ENCODE results near the gene HNRNPH2. TPM values are rescaled to one million over a fixed set of nuclear protein-coding genes. Genes with fewer than 3 reads are reported as not detected.

The HNRNPH2 gene
- total RNA-seq, 1 experiment from 2014 or later: 49.8 TPM

DNA sequence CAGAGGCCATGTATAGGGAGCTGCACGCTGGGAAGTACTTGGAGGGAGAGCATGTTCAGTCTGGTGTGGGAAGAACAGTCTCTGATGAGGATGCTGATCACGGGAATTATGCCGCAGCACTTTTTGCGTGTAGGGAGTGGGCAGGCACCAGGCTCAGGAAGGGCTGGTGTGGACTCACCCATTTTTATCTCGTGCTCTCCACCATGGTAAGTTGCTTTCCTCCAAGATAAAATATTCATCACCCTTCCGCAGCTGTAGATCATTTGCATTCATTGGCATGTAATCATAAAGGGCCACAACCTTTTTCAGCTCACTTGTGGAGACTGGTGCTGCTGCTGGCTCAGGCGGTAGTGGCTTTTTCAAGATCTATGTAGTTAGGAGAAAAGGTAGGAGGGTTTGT is 47.6 kb upstream of the HNRNPH2 start:
- intact Hi-C loops (cut with micrococcal nuclease): no loop called here
- ATAC-seq: no peak
- Histone ChIP-seq H3K9ac (ENCODE audit: low read length) (no peak overlapping the region), H3K27me3 (ENCODE audit: insufficient read depth, low read length) (no peaks in the 10 kb centered on the region), H4K20me1 (ENCODE audit: insufficient read depth) (no peaks in the 10 kb centered on the region), H3K79me2 (ENCODE audit: insufficient read depth, low read length) (no peaks in the 10 kb centered on the region), H3K27ac (ENCODE audit: low read depth, low read length) (no peak overlapping the region), H3K36me3 (ENCODE audit: control insufficient read depth in 1 of 2, insufficient read depth in 2 of 2, low read length in 2 of 2) (no peaks in the 10 kb centered on the region), H3K4me2 (ENCODE audit: low read length) (no peak overlapping the region), H3K4me3 (replicated peaks in 1 of 2; ENCODE audit: low read depth in 1 of 2, low read length in 2 of 2) (no peak overlapping the region), H3K9me2 (ENCODE audit: insufficient read depth) (no peaks in the 10 kb centered on the region), H2AFZ (ENCODE audit: low read depth, low read length, poor library complexity, severe bottlenecking) (no peak overlapping the region), H3K9me3 (ENCODE audit: control insufficient read depth in 1 of 2, insufficient read depth in 1 of 2, low read depth in 1 of 2, low read length in 2 of 2) (no peaks in the 10 kb centered on the region), H3K4me1 (ENCODE audit: control insufficient read depth in 1 of 2, insufficient read depth in 2 of 2, low read length in 2 of 2) (peaks cover 0 to 3% of the 10 kb centered on the region in 2 experiments; a peak in 1 of 4 replicates)
- ChIA-PET RAD21 (ENCODE audit: low non-redundant PET in 1 of 2, low total read pairs in 2 of 2, uncharacterized antibody in 2 of 2, unreplicated experiment in 2 of 2) (no interaction called here), POLR2A (no interaction called here), CTCF (no interaction called here)
- BruUV-seq (replicated peaks): no TSS peak
- TF ChIP-seq, protein P1, sequence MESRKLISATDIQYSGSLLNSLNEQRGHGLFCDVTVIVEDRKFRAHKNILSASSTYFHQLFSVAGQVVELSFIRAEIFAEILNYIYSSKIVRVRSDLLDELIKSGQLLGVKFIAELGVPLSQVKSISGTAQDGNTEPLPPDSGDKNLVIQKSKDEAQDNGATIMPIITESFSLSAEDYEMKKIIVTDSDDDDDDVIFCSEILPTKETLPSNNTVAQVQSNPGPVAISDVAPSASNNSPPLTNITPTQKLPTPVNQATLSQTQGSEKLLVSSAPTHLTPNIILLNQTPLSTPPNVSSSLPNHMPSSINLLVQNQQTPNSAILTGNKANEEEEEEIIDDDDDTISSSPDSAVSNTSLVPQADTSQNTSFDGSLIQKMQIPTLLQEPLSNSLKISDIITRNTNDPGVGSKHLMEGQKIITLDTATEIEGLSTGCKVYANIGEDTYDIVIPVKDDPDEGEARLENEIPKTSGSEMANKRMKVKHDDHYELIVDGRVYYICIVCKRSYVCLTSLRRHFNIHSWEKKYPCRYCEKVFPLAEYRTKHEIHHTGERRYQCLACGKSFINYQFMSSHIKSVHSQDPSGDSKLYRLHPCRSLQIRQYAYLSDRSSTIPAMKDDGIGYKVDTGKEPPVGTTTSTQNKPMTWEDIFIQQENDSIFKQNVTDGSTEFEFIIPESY (IDR thresholded peaks at IDR 0.05; ENCODE audit: extremely low read depth, insufficient replicate concordance, low read length): no peak
- TF ChIP-seq TCF7L2 (IDR thresholded peaks at IDR 0.05; ENCODE audit: borderline replicate concordance, extremely low read depth, insufficient read depth, insufficient read length) (no peak), CEBPB (IDR thresholded peaks at IDR 0.05; ENCODE audit: low read depth) (no peak), EGR1 (IDR thresholded peaks at IDR 0.05; ENCODE audit: low read depth) (no peak)
- TF ChIP-seq, protein P2, sequence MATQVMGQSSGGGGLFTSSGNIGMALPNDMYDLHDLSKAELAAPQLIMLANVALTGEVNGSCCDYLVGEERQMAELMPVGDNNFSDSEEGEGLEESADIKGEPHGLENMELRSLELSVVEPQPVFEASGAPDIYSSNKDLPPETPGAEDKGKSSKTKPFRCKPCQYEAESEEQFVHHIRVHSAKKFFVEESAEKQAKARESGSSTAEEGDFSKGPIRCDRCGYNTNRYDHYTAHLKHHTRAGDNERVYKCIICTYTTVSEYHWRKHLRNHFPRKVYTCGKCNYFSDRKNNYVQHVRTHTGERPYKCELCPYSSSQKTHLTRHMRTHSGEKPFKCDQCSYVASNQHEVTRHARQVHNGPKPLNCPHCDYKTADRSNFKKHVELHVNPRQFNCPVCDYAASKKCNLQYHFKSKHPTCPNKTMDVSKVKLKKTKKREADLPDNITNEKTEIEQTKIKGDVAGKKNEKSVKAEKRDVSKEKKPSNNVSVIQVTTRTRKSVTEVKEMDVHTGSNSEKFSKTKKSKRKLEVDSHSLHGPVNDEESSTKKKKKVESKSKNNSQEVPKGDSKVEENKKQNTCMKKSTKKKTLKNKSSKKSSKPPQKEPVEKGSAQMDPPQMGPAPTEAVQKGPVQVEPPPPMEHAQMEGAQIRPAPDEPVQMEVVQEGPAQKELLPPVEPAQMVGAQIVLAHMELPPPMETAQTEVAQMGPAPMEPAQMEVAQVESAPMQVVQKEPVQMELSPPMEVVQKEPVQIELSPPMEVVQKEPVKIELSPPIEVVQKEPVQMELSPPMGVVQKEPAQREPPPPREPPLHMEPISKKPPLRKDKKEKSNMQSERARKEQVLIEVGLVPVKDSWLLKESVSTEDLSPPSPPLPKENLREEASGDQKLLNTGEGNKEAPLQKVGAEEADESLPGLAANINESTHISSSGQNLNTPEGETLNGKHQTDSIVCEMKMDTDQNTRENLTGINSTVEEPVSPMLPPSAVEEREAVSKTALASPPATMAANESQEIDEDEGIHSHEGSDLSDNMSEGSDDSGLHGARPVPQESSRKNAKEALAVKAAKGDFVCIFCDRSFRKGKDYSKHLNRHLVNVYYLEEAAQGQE (IDR thresholded peaks at IDR 0.05; ENCODE audit: low read depth): no peak
- no peak for DNase-seq (ENCODE audit: low read depth, low spot score)

All from HCT116 (cell line).